Ovary (tissue), 9 donors: ENCODE data around the gene NSMCE3. TPM values are rescaled to one million over a fixed set of nuclear protein-coding genes. Genes with fewer than 3 reads are reported as not detected.

Experiments used
- DNase-seq, 5 donors: peaks; one replicate each; pipeline ENCODE4 v3.0.0-alpha.2; 2019 to 2020
- H3K27ac ChIP-seq, 2 donors: fragments of 200-600 bp; one replicate each; pipeline versions ENCODE4 v1.5.1 to v1.8.0; 2019 to 2022
- H3K27me3 ChIP-seq: fragments of 200-600 bp; one replicate; pipeline ENCODE4 v1.8.0; 2022
- H3K36me3 ChIP-seq: fragments of 200-600 bp; sonication (generic); one replicate; pipeline ENCODE4 v1.5.1; 2019
- H3K4me1 ChIP-seq: one replicate; pipeline ENCODE4 v1.8.1; 2013; ENCODE audit warnings: mild to moderate bottlenecking, moderate library complexity; ENCODE audit not compliant: insufficient read depth
- H3K4me3 ChIP-seq: fragments of 200-600 bp; sonication (generic); one replicate; pipeline ENCODE4 v1.5.1; 2017
- H3K9me3 ChIP-seq, 2 donors: fragments of 200-600 bp in 1 of 2; sonication (generic) in 1 of 2; one replicate each; pipeline versions ENCODE4 v1.5.1 to v1.8.1; 2013 to 2019; ENCODE audit warnings: mild to moderate bottlenecking in 1 of 2, moderate library complexity in 1 of 2
- CTCF ChIP-seq, 3 donors: fragments of 450-650 bp in 2 of 3; fragments of 200-600 bp in 1 of 3; IDR thresholded peaks; one replicate each; pipeline versions ENCODE4 v1.5.1 to v1.8.0; 2016 to 2022; ENCODE audit warnings: antibody characterized with exemption in 3 of 3, mild to moderate bottlenecking in 1 of 3
- EP300 ChIP-seq: sonication (generic); formaldehyde crosslinking; IDR thresholded peaks from one replicate; pipeline ENCODE4 v1.6.1; 2017; ENCODE audit warnings: antibody characterized with exemption
- POLR2A ChIP-seq: fragments of 450-650 bp; IDR thresholded peaks from one replicate; pipeline ENCODE4 v1.6.1; 2017; ENCODE audit warnings: antibody characterized with exemption, mild to moderate bottlenecking, moderate library complexity
- WGBS, 3 donors: extraction: QIAGEN DNeasy Blood & Tissue Kit in 1 of 3; methylation state at CpG; one replicate each; pipeline versions ENCODE4 v1.1.5 to v1.1.7; 2013 to 2017; 5-methylcytosine and 5-hydroxymethylcytosine counted together
- intact Hi-C, 4 donors: fragments of 100-400 bp; cut with DNase I; formaldehyde crosslinking; loops; one replicate each; pipeline versions ENCODE4 v1.11.0 to v1.15.1; 2022 to 2023
- polyA plus RNA-seq, 2 donors: library from polyadenylated mRNA; stranded (reverse); fragments of 200-250 nt in 1 of 2; fragments of 350-450 nt in 1 of 2; fragmentation: Illumina TruSeq in 1 of 2; extraction: RNeasy Lipid Tissue Mini Kit (QIAGEN cat#74804) in 1 of 2; gene quantifications; one replicate each; pipeline ENCODE4 v1.2.3, GENCODE V29; 2013 to 2014
- total RNA-seq, 7 donors: library from RNA; depleted of rRNA in 2 of 7; stranded (reverse); fragments of >200 nt in 2 of 7; fragmentation: NEBNext Ultra II Directional in 3 of 7; extraction: Animal tissue kit (Norgen Biotek cat#: 25700) in 3 of 7; gene quantifications; one replicate each; pipeline versions ENCODE4 v1.1.0 to v1.2.4, GENCODE V29; 2016 to 2023
- donor health status: DM: no; HTN: no; CAD: no; lungs with moderate emphysema.
- donor health status: DM: no; HTN: no; CAD: no.
- donor health status: Bipolar disorder and iron deficiency.
- donor health status: DM: yes; HTN: yes; CAD: no.
- donor health status: DM: no; HTN: no; CAD: no.
- donor health status: DM: yes; HTN: yes; CAD: no.

Gene NSMCE3
- total and polyA plus RNA-seq, 9 donors = 5.5 to 16.9 (median 12.6) TPM

GRCh38 chr15:29309139-29309538, 39.5 kb upstream of the NSMCE3 start:
- Histone ChIP-seq H3K9me3 (no peaks in the 10 kb centered on the region), H3K36me3 (no peaks in the 10 kb centered on the region), H3K27me3 (no peaks in the 10 kb centered on the region), H3K4me1 (no peaks in the 10 kb centered on the region), H3K27ac (no peak overlapping the region), H3K4me3 (no peak overlapping the region)
- WGBS, 3 donors = 82 to 95% (median 92%) methylated on average over 5 of the region's 5 CpGs
- TF ChIP-seq EP300 = no peak
- no peak for TF ChIP-seq POLR2A
- no peak for TF ChIP-seq CTCF (IDR thresholded peaks at IDR 0.05)
- no peak for DNase-seq
- intact Hi-C loops = no loop called here

GRCh38 chr15:29308299-29308698, 38.7 kb upstream of the NSMCE3 start:
- Histone ChIP-seq H3K4me1 (no peaks in the 10 kb centered on the region), H3K27ac (no peak overlapping the region), H3K27me3 (no peaks in the 10 kb centered on the region), H3K36me3 (no peaks in the 10 kb centered on the region), H3K9me3 (no peaks in the 10 kb centered on the region), H3K4me3 (no peak overlapping the region)
- 81 to 87% (median 83%) methylated on average over 7 of the region's 7 CpGs for WGBS, 3 donors
- intact Hi-C loops = no loop called here
- DNase-seq = no peak
- TF ChIP-seq CTCF (IDR thresholded peaks at IDR 0.05) = no peak
- TF ChIP-seq EP300 = no peak
- TF ChIP-seq POLR2A = no peak

- WGBS, 3 donors = 46 to 84% (median 69%) methylated on average over 3 of the region's 3 CpGs
Measured at GRCh38 chr15:29305556-29305955, 35.9 kb upstream of the NSMCE3 start.

GRCh38 chr15:29302871-29303270, 33.2 kb upstream of the NSMCE3 start:
- intact Hi-C loops = no loop called here
- Histone ChIP-seq H3K4me1 (no peaks in the 10 kb centered on the region), H3K36me3 (no peaks in the 10 kb centered on the region), H3K9me3 (no peaks in the 10 kb centered on the region), H3K27ac (no peak overlapping the region), H3K4me3 (no peak overlapping the region), H3K27me3 (no peaks in the 10 kb centered on the region)
- WGBS, 3 donors = 77 to 84% (median 77%) methylated on average over 7 of the region's 7 CpGs
- TF ChIP-seq CTCF (IDR thresholded peaks at IDR 0.05) (no peak), EP300 (no peak), POLR2A (no peak)
- DNase-seq = no peak

More at GRCh38 chr15:29305556-29305955, 35.9 kb upstream of the NSMCE3 start:
- Histone ChIP-seq H3K4me1 (no peaks in the 10 kb centered on the region), H3K27me3 (no peaks in the 10 kb centered on the region), H3K9me3 (no peaks in the 10 kb centered on the region), H3K27ac (no peak overlapping the region), H3K4me3 (no peak overlapping the region), H3K36me3 (no peaks in the 10 kb centered on the region)
- intact Hi-C loops = no loop called here
- TF ChIP-seq CTCF (IDR thresholded peaks at IDR 0.05) (no peak), EP300 (no peak), POLR2A (no peak)
- DNase-seq = no peak

GRCh38 chr15:29299784-29300183, 30.2 kb upstream of the NSMCE3 start:
- no peaks in the 10 kb centered on the region for H3K27me3 ChIP-seq
- intact Hi-C loops = no loop called here
- no peak for TF ChIP-seq EP300
- TF ChIP-seq CTCF (IDR thresholded peaks at IDR 0.05) = no peak
- TF ChIP-seq POLR2A = no peak

More at GRCh38 chr15:29299784-29300183, 30.2 kb upstream of the NSMCE3 start:
- Histone ChIP-seq H3K27ac (no peak overlapping the region), H3K9me3 (no peaks in the 10 kb centered on the region), H3K36me3 (no peaks in the 10 kb centered on the region), H3K4me1 (no peaks in the 10 kb centered on the region), H3K4me3 (no peak overlapping the region)
- no peak for DNase-seq
